Lower leg skin (tissue), 4 donors: ENCODE results near the gene DAB1. TPM values are rescaled to one million over a fixed set of nuclear protein-coding genes. Genes with fewer than 3 reads are reported as not detected.

Experiments used
- DNase-seq, 2 donors: peaks; one replicate each; pipeline ENCODE4 v3.0.0-alpha.2; 2019; ENCODE audit warnings: low spot score in 2 of 2
- H3K4me3 ChIP-seq: fragments of 200-600 bp; sonication (generic); 2 replicates; pipeline ENCODE4 v1.5.1; 2017; ENCODE audit warnings: mild to moderate bottlenecking, low read depth; ENCODE audit not compliant: poor library complexity, severe bottlenecking
- POLR2A ChIP-seq, 2 donors: fragments of 450-650 bp; IDR thresholded peaks; one replicate each; pipeline ENCODE4 v1.6.1; 2016 to 2017; ENCODE audit warnings: antibody characterized with exemption in 2 of 2, mild to moderate bottlenecking in 1 of 2, moderate library complexity in 1 of 2
- WGBS, 2 donors: methylation state at CpG; one replicate each; pipeline ENCODE4 v1.1.5; 2018; 5-methylcytosine and 5-hydroxymethylcytosine counted together
- intact Hi-C: fragments of 100-400 bp; cut with DNase I; formaldehyde crosslinking; loops from one replicate; pipeline ENCODE4 v1.15.0; 2023; ENCODE audit warnings: low total_unique reads
- total RNA-seq, 4 donors: library from RNA; depleted of rRNA; stranded (reverse); fragments of >200 nt; gene quantifications; one replicate each; pipeline ENCODE4 v1.1.0, GENCODE V29; 2016
- TF ChIP-seq, protein P1 (sequence below), 3 donors: fragments of 450-650 bp; IDR thresholded peaks; one replicate each; pipeline ENCODE4 v1.5.1; 2016; ENCODE audit warnings: antibody characterized with exemption in 3 of 3, mild to moderate bottlenecking in 3 of 3, moderate library complexity in 2 of 3

The DAB1 gene
- total RNA-seq, 4 donors from 2014 or later = 0.58 TPM; not detected in 3

DNA sequence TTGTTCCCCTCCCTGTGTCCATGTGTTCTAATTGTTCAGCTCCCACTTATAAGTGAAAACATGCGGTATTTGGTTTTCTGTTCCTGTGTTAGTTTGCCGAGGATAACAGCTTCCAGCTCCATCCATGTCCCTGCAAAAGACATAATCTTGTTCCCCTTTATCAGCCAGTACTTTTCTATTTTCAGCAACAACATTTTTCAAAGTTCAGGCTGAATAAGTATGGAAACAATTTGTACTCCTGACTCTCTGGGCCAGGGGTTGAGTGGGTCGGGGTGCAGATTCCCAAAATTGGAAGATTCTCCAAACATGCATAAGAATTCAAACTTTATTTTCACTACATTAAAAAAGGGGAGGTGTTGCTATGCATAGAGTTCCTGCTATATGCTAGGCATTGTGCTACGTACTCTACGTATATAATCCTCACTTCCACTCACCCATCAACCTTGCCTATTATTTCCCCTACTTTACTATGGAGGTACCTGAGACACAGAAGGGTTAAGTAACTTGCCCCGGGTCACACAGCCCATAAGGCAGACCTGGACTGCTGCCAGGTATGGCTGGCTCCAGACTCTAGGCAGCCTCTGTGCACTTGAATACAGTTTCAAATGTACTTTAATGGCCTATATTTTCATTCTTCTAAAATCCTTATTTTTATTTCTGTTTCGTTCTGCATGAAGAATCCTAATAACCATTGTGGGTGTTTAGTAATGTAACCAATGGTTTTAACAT is 341.0 kb downstream of the DAB1 start:
- intact Hi-C loops = no loop called here
- DNase-seq = no peak
- whole genome bisulfite sequencing, 2 donors = 68 to 77% methylated on average over 7 of the region's 7 CpGs
- no peak overlapping the region for H3K4me3 ChIP-seq
- TF ChIP-seq, protein P1, sequence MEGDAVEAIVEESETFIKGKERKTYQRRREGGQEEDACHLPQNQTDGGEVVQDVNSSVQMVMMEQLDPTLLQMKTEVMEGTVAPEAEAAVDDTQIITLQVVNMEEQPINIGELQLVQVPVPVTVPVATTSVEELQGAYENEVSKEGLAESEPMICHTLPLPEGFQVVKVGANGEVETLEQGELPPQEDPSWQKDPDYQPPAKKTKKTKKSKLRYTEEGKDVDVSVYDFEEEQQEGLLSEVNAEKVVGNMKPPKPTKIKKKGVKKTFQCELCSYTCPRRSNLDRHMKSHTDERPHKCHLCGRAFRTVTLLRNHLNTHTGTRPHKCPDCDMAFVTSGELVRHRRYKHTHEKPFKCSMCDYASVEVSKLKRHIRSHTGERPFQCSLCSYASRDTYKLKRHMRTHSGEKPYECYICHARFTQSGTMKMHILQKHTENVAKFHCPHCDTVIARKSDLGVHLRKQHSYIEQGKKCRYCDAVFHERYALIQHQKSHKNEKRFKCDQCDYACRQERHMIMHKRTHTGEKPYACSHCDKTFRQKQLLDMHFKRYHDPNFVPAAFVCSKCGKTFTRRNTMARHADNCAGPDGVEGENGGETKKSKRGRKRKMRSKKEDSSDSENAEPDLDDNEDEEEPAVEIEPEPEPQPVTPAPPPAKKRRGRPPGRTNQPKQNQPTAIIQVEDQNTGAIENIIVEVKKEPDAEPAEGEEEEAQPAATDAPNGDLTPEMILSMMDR (IDR thresholded peaks at IDR 0.05) = no peak
- no peak for TF ChIP-seq POLR2A (IDR thresholded peaks at IDR 0.05)

DNA sequence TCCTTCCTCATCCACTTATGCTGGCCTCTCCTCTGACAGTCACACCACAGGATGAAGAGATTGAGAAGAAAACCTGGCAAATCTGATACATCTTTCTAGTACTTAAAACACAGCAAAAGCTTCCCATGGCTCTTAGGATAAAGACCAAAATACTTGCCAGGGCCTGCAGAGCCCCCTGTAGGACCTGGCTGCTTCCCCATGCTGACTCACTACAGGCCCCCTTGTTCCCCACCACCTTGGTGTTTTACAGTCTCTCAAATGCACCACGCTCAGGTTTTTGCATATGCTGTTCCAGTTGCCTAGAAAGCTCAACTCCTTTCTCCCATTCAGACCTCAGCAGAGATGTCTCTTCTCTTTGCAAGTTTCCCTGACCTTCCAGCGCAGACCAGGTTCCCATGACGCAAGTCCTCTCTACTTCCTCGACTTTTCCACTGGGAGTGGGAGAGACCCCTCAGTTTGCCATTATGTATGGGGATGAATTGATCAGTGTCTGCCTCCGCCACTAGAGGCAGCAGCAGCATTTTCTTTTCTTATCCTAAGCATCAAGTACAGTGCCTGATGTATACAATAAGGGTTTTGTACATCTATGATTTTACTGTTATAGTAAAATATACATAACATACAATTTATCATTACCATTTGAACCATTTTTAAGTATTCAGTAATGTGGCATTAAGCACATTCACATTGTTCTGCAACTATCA is 344.3 kb downstream of the DAB1 start:
- intact Hi-C loops = no loop called here
- WGBS, 2 donors = 92 to 93% methylated on average over 5 of the region's 5 CpGs
- no peak for DNase-seq
- TF ChIP-seq POLR2A (IDR thresholded peaks at IDR 0.05) = no peak
- TF ChIP-seq, protein P1 (IDR thresholded peaks at IDR 0.05) = no peak
- H3K4me3 ChIP-seq = no peak overlapping the region

DNA sequence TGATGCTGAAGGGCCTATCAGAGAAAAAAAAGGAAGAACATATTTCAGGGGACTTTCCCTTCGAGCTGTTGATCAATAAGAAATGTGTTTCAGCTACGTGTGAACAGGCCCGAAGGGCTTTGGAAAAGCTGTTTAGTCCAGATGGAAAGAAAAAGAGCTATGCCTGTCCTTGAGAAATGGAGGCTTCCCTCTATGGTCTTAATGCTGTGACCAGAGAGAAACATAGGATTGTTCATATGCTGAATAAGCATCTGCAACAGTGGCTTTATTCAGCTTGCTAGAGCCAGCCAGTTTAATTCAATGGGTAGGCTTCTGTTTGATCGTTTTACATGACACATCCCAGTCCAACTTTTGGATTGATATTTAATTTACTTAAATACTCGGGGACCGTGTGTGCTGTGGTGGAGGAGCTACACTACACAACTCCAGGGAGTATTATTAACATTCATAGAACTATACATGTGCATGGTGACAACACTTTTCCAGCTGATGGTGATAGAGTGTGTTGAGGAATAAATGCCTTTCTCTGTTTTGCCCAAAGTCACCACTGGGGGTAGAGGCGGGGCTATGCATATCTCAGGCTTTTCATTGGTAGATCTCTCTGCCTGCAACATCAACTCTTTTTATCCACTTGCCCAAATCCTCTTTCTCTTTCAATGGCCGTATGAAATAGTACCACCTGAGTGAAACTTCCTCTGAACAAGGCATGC is 351.3 kb downstream of the DAB1 start:
- intact Hi-C loops = no loop called here
- no peak overlapping the region for H3K4me3 ChIP-seq
- TF ChIP-seq, protein P1 (IDR thresholded peaks at IDR 0.05) = no peak
- no peak for TF ChIP-seq POLR2A (IDR thresholded peaks at IDR 0.05)
- WGBS, 2 donors = 75 to 86% methylated on average over 8 of the region's 8 CpGs
- DNase-seq = no peak

DNA sequence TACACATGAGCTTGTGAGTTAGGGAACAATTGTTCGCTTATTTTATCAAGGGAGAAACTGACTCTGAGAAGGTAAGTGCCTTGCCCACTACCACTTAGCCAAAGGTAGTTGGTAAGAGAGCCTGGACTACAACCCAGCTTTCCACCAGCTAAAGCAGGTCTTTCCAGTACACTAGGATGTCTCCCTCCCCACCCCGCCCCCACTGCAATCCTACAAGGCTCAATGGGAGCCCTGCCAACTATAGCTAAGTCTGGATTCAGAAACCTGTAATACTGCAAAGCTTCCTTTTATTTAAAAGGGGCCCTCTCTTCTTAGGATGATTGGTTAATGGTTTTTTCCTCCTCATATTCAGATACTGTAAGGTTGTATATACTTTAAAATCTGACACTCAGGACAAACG is 356.0 kb downstream of the DAB1 start:
- no peak overlapping the region for H3K4me3 ChIP-seq
- intact Hi-C loops = no loop called here
- 69 to 71% methylated on average over 3 of the region's 3 CpGs for WGBS, 2 donors
- TF ChIP-seq, protein P1 (IDR thresholded peaks at IDR 0.05) = no peak
- no peak for TF ChIP-seq POLR2A (IDR thresholded peaks at IDR 0.05)
- DNase-seq = no peak

DNA sequence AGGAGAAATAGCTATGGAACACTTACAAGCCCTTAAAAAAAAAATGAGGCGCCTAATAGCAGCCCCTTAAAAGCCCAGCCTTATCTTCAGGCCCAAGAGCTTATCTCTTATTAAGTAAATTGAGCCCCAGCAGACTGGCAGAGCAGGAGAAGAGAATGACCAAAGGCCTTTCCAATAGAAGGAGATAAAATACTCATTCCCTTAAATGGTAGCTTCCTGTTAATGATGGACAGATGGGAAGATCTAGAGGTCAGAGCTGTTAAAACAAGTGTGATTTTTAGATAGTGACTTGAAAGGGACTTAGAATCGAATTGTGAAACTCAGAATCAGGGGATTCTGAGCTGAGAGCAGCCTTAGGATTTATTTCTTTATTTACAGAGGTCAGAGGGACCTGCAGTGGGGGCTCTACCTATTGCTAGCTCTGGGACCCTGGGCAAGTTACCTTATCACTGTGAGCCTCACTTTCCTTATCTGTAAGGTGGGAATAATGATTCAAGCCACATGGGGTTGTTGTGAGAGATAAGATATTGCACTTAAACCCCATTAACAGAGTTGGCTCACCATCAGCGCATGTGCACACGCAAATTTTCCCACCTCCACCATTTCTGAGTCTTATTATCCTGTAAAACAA is 356.8 kb downstream of the DAB1 start:
- TF ChIP-seq, protein P1 (IDR thresholded peaks at IDR 0.05) = no peak
- no peak for TF ChIP-seq POLR2A (IDR thresholded peaks at IDR 0.05)
- no peak overlapping the region for H3K4me3 ChIP-seq
- no peak for DNase-seq
- intact Hi-C loops = no loop called here
- 75 to 81% methylated on average over 4 of the region's 4 CpGs for WGBS, 2 donors
